Measurements from ENCODE around the gene MACROD1.

The MACROD1 gene

GRCh38 chr11:64085906-64086257 lies 80.0 kb downstream of the MACROD1 start:
- no peak overlapping the region for H3K4me3 ChIP-seq
- no peak overlapping the region for H3K27ac ChIP-seq

GRCh38 chr11:64084951-64085710 lies 80.8 kb downstream of the MACROD1 start:
- H3K4me3 ChIP-seq: no peak overlapping the region
- H3K27ac ChIP-seq: no peak overlapping the region

GRCh38 chr11:64084146-64084950 lies 81.6 kb downstream of the MACROD1 start:
- no peak overlapping the region for H3K4me3 ChIP-seq
- no peak overlapping the region for H3K27ac ChIP-seq

- H3K4me3 ChIP-seq: no peak overlapping the region
These were observed 82.4 kb downstream of the MACROD1 start for GRCh38 chr11:64083398-64084080.

GRCh38 chr11:64081745-64082442 lies 84.0 kb downstream of the MACROD1 start:
- Histone ChIP-seq H3K4me3 (no peak overlapping the region), H3K27ac (no peak overlapping the region)

More at GRCh38 chr11:64083398-64084080, 82.4 kb downstream of the MACROD1 start:
- H3K27ac ChIP-seq: no peak overlapping the region

- no peak overlapping the region for H3K4me3 ChIP-seq
- H3K27ac ChIP-seq: no peak overlapping the region
These were observed 85.5 kb downstream of the MACROD1 start for GRCh38 chr11:64080390-64080789.

GRCh38 chr11:64078905-64079304 lies 87.0 kb downstream of the MACROD1 start:
- H3K4me3 ChIP-seq: no peak overlapping the region
- no peak overlapping the region for H3K27ac ChIP-seq

GRCh38 chr11:64078284-64078683 lies 87.6 kb downstream of the MACROD1 start:
- Histone ChIP-seq H3K27ac (no peak overlapping the region), H3K4me3 (no peak overlapping the region)

GRCh38 chr11:64077607-64078006 lies 88.3 kb downstream of the MACROD1 start:
- Histone ChIP-seq H3K27ac (no peak overlapping the region), H3K4me3 (no peak overlapping the region)

GRCh38 chr11:64076758-64077157 lies 89.2 kb downstream of the MACROD1 start:
- Histone ChIP-seq H3K4me3 (no peak overlapping the region), H3K27ac (no peak overlapping the region)

- no peak overlapping the region for H3K27ac ChIP-seq
These were observed 91.7 kb downstream of the MACROD1 start for GRCh38 chr11:64074239-64074638.

GRCh38 chr11:64073542-64073941 lies 92.4 kb downstream of the MACROD1 start:
- Histone ChIP-seq H3K4me3 (no peak overlapping the region), H3K27ac (no peak overlapping the region)

More at GRCh38 chr11:64074239-64074638, 91.7 kb downstream of the MACROD1 start:
- H3K4me3 ChIP-seq: no peak overlapping the region

GRCh38 chr11:64072871-64073270 lies 93.0 kb downstream of the MACROD1 start:
- no peak overlapping the region for H3K4me3 ChIP-seq
- no peak overlapping the region for H3K27ac ChIP-seq

GRCh38 chr11:64072403-64072802 lies 93.5 kb downstream of the MACROD1 start:
- Histone ChIP-seq H3K27ac (no peak overlapping the region), H3K4me3 (no peak overlapping the region)

- Histone ChIP-seq H3K27ac (no peak overlapping the region), H3K4me3 (no peak overlapping the region)
These were observed 94.1 kb downstream of the MACROD1 start for GRCh38 chr11:64071849-64072248.

GRCh38 chr11:64070314-64070681 lies 95.6 kb downstream of the MACROD1 start:
- Histone ChIP-seq H3K4me3 (no peak overlapping the region), H3K27ac (no peak overlapping the region)

GRCh38 chr11:64069401-64070313 lies 96.3 kb downstream of the MACROD1 start:
- H3K4me3 ChIP-seq: no peak overlapping the region
- H3K27ac ChIP-seq: no peak overlapping the region

- H3K27ac ChIP-seq: no peak overlapping the region
- no peak overlapping the region for H3K4me3 ChIP-seq
These were observed 97.1 kb downstream of the MACROD1 start for GRCh38 chr11:64068705-64069400.

All from skin epidermis (tissue), 12 donors.